ENCODE results near the gene CFHR3.
"Not testable (repeated sequence)": the region's sequence is repeated elsewhere in the genome, so short reads cannot be mapped to it uniquely, and the experiment has no call there.

The CFHR3 gene

DNA sequence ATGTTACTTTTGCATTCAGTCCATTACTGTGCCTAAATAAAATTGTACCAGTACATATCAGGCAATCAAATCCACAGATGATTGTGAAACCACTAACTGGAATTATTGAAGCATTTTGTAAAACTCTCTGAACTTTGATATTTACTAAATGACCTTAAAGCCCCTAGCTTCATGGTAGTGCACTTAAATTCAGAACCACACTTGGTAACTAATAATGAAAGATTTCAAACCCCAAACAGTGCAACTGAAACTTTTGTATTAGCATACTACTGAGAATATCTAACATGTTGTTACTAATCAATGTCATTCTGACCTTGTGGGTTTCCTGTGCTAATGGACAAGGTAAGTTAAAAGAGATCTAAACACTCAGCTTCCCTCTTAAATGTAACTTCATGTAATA, at the start of gene CFHR3:
Gene CFHR3, plus strand, starts transcription at position 238 of the 400 bp plus-strand sequence. Its CDS starts 47 bp downstream, at position 285.
- DNase-seq: no peak

- no peak for DNase-seq
These were observed 42.1 kb upstream of the CFHR3 start for GRCh38 chr1:196732526-196732925.

DNA sequence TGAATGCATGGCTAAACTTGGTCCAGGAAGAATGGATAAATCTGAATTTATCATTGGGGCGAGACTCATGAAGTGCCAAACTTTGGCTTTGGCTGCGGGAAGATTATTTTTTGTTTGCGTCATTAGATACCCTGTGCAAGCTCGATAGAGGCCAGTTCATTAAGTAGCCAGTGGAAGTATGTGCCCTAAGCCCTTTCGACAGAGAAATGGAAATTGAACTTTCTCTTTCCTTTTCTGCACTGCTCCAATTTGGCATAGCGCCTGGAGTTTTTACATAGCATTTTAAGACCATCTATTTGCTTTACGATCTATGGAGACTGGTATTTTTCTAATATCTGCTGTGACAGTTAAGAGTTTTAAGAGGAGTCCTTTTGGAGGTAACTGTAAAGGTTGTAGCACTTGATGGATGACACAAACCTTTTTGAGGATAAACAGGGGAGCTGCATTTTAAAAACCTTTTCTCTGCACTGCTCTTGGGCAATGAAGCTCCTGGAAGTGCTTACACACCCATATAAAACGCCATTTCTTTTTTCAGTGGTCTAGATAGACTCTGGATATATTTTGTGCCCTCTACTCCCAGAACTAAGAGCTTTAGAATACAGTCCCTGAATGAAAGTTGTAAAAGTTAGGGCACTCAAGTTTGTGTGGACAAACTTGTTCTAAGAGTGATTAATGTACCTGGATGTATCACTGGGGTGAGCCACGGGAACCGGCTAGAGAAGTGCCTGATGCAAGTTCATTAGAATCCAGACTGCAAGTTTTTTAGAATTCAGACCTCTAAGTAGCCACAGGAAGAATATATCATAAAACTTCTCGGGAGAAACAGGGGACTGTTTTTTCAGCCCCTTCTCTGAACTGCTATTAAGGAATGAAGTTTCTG, 41.3 kb upstream of the CFHR3 start:
- no peak for DNase-seq

- no peak for DNase-seq
These were observed 40.6 kb upstream of the CFHR3 start for GRCh38 chr1:196734006-196734405.

DNA sequence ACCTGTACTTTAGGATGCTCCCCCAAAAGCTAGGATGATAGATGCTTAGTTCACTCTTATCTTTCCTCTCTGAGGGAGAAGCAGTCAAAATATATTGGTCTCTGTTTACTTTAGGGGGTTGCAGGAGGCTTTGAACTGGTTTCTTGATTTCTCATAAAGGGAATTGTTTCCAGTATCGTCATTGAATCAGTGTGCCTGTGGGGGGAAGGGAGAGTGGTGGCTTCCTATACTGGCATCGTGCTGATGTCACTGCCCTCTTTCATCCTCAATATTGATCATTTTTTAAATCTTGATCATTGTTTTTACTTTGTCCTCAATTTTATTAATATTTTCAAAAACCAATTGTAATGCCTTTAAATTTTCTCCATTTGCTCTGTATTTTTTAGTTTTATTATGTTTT, 40.2 kb upstream of the CFHR3 start:
- no peak for DNase-seq

GRCh38 chr1:196738730-196739129, 35.9 kb upstream of the CFHR3 start:
- DNase-seq: no peak

DNA sequence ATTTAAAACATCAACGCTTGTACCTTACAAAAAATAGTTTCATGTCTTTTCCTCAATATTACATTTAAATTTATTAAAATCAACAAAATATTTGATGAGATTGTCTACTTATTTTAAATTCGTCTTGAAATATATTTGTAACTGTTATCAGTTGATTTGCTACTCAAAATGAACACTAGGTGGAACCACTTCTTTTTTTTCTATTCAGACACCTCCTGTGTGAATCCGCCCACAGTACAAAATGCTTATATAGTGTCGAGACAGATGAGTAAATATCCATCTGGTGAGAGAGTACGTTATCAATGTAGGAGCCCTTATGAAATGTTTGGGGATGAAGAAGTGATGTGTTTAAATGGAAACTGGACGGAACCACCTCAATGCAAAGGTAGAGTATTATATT, 31.4 kb upstream of the CFHR3 start:
- not testable (repeated sequence) for DNase-seq

GRCh38 chr1:196765019-196765740, 9.5 kb upstream of the CFHR3 start:
- DNase-seq: not testable (repeated sequence)

DNA sequence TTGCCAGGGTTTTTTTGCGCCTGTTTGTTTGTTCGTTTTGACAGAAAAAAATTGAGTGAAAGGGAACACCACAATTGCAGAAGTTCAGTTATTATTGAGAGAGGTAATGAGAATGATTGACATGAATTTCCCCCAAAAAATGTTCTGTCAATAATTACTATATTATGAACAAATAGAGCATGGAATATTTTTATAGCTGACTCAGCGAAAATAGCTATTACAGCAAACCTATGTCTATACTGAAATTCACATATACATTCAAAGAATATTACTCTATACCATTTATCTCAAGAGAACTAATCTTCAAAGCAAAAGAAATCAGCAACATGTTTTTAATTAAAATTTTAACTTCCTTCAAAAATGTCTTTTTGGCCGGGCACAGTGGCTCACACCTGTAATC, 4.8 kb upstream of the CFHR3 start:
- not testable (repeated sequence) for DNase-seq

GRCh38 chr1:196773713-196774112, 927 bp upstream of the CFHR3 start:
- DNase-seq: no peak

DNA sequence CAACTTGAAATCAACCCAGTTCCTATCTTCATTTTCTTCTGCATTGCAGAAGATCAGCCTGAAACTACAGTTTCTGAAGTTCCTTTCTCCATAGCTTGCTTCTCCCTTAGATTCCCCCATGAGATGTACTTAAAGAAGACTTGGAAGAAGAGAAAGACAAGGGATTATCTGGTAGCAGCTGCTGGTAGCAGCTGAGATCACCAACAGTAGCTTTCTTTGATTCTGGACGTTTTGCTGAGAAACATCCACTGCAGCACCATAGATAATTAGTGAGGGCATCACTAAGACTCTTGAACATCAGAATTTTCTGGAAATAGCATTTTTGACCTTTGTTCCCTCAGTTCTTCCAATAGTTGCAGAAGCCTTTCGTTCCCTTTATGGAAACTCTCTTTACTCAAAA, 465 bp upstream of the CFHR3 start:
- DNase-seq: no peak

- DNase-seq: no peak
These were observed 3.0 kb downstream of the CFHR3 start for GRCh38 chr1:196777603-196778002.

GRCh38 chr1:196779093-196779492, 4.5 kb downstream of the CFHR3 start:
- no peak for DNase-seq

DNA sequence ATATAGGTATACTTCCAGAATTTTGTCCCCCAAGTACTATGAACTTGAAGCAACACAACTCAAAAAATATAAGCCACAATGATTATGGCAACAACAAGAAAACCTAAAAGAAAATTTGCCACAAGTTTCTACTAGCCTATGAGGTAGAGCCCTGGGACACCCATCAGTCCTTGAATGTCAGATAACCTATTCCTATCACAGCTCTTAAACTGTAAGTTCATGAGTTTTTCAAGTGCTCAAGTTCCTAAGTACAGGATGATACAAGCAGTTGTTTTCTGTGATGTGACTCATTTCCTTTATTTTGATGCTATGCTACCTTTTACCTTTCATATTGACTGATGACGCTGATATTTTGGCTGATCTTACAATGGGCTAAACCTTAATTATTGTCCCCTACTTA, 16.6 kb downstream of the CFHR3 start:
- not testable (repeated sequence) for DNase-seq

- DNase-seq: not testable (repeated sequence)
These were observed 19.5 kb downstream of the CFHR3 start for GRCh38 chr1:196794103-196794502.

- no peak for DNase-seq
These were observed 23.3 kb downstream of the CFHR3 start for GRCh38 chr1:196797891-196798290.

DNA sequence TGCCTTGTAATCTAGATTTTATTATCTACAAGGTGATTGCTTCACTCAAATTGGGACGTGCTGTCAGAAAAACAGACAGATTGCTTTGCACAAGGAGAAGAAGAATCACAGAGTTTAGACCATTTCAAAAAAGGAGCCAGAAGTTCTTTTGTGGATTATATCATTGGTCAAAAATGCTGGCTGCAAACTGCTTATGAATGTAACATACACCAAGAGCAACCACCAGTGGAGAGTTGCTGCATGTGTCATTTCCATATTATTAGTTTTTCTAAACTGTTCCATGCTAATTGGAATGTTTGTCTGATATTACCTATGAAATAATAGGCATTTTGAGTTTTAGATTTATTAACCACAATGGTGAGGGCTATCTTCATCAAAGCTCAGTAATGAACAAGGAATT, 27.3 kb downstream of the CFHR3 start:
- DNase-seq: not testable (repeated sequence)

DNA sequence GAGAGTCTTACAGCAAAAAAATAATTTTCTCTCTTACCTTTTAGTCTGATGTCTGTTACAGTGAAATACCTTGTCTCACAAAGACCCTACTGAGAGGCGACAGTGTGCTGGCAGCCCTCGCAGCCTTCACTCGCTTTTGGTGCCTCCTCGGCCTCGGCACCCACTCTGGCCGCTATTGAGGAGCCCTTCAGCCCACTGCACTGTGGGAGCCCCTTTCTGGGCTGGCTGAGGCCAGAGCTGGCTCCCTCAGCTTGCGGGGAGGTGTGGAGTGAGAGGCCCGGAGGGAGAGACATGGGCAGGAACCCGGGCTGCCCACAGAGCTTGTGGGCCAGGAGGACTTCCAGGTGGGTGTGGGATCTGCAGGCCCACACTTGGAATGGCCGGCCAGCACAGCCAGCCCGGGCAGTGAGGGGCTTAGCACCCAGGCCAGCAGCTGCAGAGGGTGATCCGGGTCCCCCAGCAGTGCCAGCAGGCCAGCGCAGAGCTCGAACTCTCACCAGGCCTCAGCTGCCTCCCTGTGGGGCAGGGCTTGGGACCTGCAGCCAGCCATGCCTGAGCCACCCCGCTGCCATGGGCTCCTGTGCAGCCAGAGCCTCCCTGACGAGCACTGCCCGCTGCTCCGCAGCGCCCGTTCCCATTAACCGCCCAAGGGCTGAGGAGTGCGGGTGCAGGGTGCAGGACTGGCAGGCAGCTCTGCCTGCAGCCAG, 34.0 kb downstream of the CFHR3 start:
- DNase-seq: no peak

DNA sequence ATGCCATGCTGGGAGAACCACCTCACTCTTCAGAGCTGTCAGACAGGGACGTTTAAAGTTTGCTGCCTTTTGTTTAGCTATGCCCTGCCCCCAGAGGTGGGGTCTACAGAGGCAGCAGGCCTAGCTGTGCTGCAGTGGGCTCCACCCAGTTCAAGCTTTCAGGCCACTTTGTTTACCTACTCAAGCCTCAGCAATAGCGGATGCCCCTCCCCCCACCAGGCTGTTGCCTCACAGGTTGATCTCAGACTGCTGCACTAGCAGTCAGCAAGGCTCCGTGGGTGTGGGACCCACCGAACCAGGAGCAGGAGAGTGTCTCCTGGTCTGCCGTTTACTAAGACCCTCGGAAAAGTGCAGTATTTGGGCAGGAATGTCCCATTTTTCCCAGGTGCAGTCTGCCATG, 42.8 kb downstream of the CFHR3 start:
- DNase-seq: not testable (repeated sequence)

- DNase-seq: not testable (repeated sequence)
These were observed 44.9 kb downstream of the CFHR3 start, which contains the start of gene CFHR1 for GRCh38 chr1:196819531-196819930. Gene CFHR1, plus strand, starts transcription at chr1:196819731. Its CDS starts 114 bp downstream, at chr1:196819845.

DNA sequence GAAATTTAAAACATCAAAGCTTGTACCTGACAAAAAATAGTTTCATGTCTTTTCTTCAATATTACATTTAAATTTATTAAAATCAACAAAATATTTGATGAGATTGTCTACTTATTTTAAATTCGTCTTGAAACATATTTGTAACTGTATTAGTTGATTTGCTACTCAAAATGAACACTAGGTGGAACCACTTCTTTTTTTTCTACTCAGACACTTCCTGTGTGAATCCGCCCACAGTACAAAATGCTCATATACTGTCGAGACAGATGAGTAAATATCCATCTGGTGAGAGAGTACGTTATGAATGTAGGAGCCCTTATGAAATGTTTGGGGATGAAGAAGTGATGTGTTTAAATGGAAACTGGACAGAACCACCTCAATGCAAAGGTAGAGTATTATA, 53.2 kb downstream of the CFHR3 start:
- not testable (repeated sequence) for DNase-seq

All from activated CD4-positive, CD25-positive, alpha-beta regulatory T cell (primary cell).